ENCODE data around the gene TRIM8. TPM values are rescaled to one million over a fixed set of nuclear protein-coding genes. Genes with fewer than 3 reads are reported as not detected.

TRIM8 gene
- total RNA-seq, 1 donor: 126 TPM

GRCh38 chr10:102632394-102633111, 11.7 kb upstream of the TRIM8 start:
- H3K27me3 ChIP-seq (ENCODE audit: insufficient read depth, low read length): no peaks in the 10 kb centered on the region
- H3K27ac ChIP-seq (ENCODE audit: low read depth, low read length): peak overlapping the region; percentile 66
- H3K36me3 ChIP-seq (ENCODE audit: insufficient read depth, low read length): peaks cover 7% of the 10 kb centered on the region
- H3K4me2 ChIP-seq (ENCODE audit: insufficient read depth, low read length): peak overlapping the region; percentile 46
- H3K79me2 ChIP-seq (ENCODE audit: insufficient read depth, low read length): no peaks in the 10 kb centered on the region
- peak; percentile 57 for DNase-seq (ENCODE audit: insufficient read length, low spot score, missing footprints)
- peak; percentile 18 for TF ChIP-seq CTCF (IDR thresholded peaks at IDR 0.05; ENCODE audit: extremely low read depth, low read depth, low read length)
- no peak overlapping the region for H2AFZ ChIP-seq (ENCODE audit: low read length)
- H3K4me3 ChIP-seq (ENCODE audit: insufficient read depth, low read length): no peak overlapping the region
- peaks cover 74% of the 10 kb centered on the region for H3K4me1 ChIP-seq (ENCODE audit: insufficient read depth, low read length)
- H4K20me1 ChIP-seq (ENCODE audit: insufficient read depth, low read length): no peaks in the 10 kb centered on the region
- H3K9me3 ChIP-seq (ENCODE audit: low read depth, low read length): no peaks in the 10 kb centered on the region

- DNase-seq (ENCODE audit: insufficient read length, low spot score, missing footprints): peak; percentile 68
- H3K4me3 ChIP-seq (ENCODE audit: insufficient read depth, low read length): no peak overlapping the region
These were observed 11.0 kb upstream of the TRIM8 start for GRCh38 chr10:102633287-102633686.

GRCh38 chr10:102633848-102634247, 10.4 kb upstream of the TRIM8 start:
- H3K36me3 ChIP-seq (ENCODE audit: insufficient read depth, low read length): peaks cover 7% of the 10 kb centered on the region
- no peaks in the 10 kb centered on the region for H4K20me1 ChIP-seq (ENCODE audit: insufficient read depth, low read length)
- H3K4me1 ChIP-seq (ENCODE audit: insufficient read depth, low read length): peaks cover 61% of the 10 kb centered on the region
- no peaks in the 10 kb centered on the region for H3K27me3 ChIP-seq (ENCODE audit: insufficient read depth, low read length)
- DNase-seq (ENCODE audit: insufficient read length, low spot score, missing footprints): no peak
- no peak overlapping the region for H2AFZ ChIP-seq (ENCODE audit: low read length)
- H3K79me2 ChIP-seq (ENCODE audit: insufficient read depth, low read length): no peaks in the 10 kb centered on the region
- peak overlapping the region; percentile 66 for H3K27ac ChIP-seq (ENCODE audit: low read depth, low read length)
- no peak overlapping the region for H3K4me3 ChIP-seq (ENCODE audit: insufficient read depth, low read length)
- TF ChIP-seq CTCF (IDR thresholded peaks at IDR 0.05; ENCODE audit: extremely low read depth, low read depth, low read length): no peak
- H3K9me3 ChIP-seq (ENCODE audit: low read depth, low read length): no peaks in the 10 kb centered on the region
- H3K4me2 ChIP-seq (ENCODE audit: insufficient read depth, low read length): peak overlapping the region; percentile 46

More at GRCh38 chr10:102633287-102633686, 11.0 kb upstream of the TRIM8 start:
- H2AFZ ChIP-seq (ENCODE audit: low read length): peak overlapping the region; percentile 7
- TF ChIP-seq CTCF (IDR thresholded peaks at IDR 0.05; ENCODE audit: extremely low read depth, low read depth, low read length): no peak
- H3K27me3 ChIP-seq (ENCODE audit: insufficient read depth, low read length): no peaks in the 10 kb centered on the region
- peak overlapping the region; percentile 46 for H3K4me2 ChIP-seq (ENCODE audit: insufficient read depth, low read length)
- peak overlapping the region; percentile 66 for H3K27ac ChIP-seq (ENCODE audit: low read depth, low read length)
- H3K36me3 ChIP-seq (ENCODE audit: insufficient read depth, low read length): peaks cover 7% of the 10 kb centered on the region
- no peaks in the 10 kb centered on the region for H3K9me3 ChIP-seq (ENCODE audit: low read depth, low read length)
- H4K20me1 ChIP-seq (ENCODE audit: insufficient read depth, low read length): no peaks in the 10 kb centered on the region
- H3K4me1 ChIP-seq (ENCODE audit: insufficient read depth, low read length): peaks cover 67% of the 10 kb centered on the region
- no peaks in the 10 kb centered on the region for H3K79me2 ChIP-seq (ENCODE audit: insufficient read depth, low read length)

- H3K79me2 ChIP-seq (ENCODE audit: insufficient read depth, low read length): no peaks in the 10 kb centered on the region
- no peaks in the 10 kb centered on the region for H3K27me3 ChIP-seq (ENCODE audit: insufficient read depth, low read length)
- H3K4me1 ChIP-seq (ENCODE audit: insufficient read depth, low read length): peaks cover 53% of the 10 kb centered on the region
- H2AFZ ChIP-seq (ENCODE audit: low read length): no peak overlapping the region
- peaks cover 7% of the 10 kb centered on the region for H3K36me3 ChIP-seq (ENCODE audit: insufficient read depth, low read length)
- no peak overlapping the region for H3K4me3 ChIP-seq (ENCODE audit: insufficient read depth, low read length)
- no peak overlapping the region for H3K4me2 ChIP-seq (ENCODE audit: insufficient read depth, low read length)
- H3K27ac ChIP-seq (ENCODE audit: low read depth, low read length): no peak overlapping the region
- TF ChIP-seq CTCF (IDR thresholded peaks at IDR 0.05; ENCODE audit: extremely low read depth, low read depth, low read length): no peak
- peak; percentile 61 for DNase-seq (ENCODE audit: insufficient read length, low spot score, missing footprints)
- H4K20me1 ChIP-seq (ENCODE audit: insufficient read depth, low read length): no peaks in the 10 kb centered on the region
- no peaks in the 10 kb centered on the region for H3K9me3 ChIP-seq (ENCODE audit: low read depth, low read length)
These were observed 9.6 kb upstream of the TRIM8 start for GRCh38 chr10:102634686-102635085.

All from osteoblast (primary cell).